Inflammatory macrophage treated with lipopolysaccharide for 1 hour (primary cell): ENCODE results near the gene ACBD6.
A peak's percentile ranks its signal among the peaks of the same experiment; 100 is the strongest.
"Not testable (repeated sequence)": the region's sequence is repeated elsewhere in the genome, so short reads cannot be mapped to it uniquely, and the experiment has no call there.

Source experiments
- DNase-seq, 2 donors: peaks; one replicate each; pipeline ENCODE4 v3.0.0-alpha.2; 2020 to 2022

Gene ACBD6

DNA sequence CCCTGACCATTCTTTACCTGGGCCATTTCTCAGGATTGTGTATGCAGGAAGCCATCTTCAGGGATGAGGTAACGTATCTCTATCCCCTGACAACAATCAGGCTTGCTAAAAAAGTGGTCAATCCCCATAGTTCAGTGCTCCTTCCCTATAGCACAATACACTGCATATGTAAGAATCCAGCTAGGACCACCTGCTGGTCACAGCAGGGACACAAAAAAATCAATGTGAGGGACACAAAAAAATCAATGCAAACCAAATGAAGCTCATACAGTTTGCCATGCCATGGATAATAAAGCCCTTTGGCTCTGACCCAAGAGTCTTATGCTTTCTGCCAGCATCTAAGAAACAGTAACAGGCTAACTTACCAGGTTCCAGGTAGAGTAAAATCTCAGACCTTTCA is 16.3 kb downstream of the ACBD6 start:
- DNase-seq = no peak

DNA sequence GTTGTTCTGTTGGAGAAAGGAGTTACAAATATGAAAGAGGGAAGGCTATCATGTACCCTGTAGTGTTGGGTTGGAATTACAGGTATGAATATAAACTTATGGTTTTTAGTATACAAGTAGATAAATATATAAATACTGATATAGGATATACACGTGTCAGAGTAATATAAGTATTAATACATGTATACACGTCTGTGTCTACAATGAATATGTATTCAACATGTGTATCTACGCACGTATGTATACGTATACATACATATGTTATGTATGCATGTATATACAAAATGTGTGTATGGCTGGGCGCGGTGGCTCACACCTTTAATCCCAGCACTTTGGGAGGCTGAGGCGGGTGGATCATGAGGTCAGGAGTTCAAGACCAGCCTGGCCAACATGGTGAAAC is 17.9 kb downstream of the ACBD6 start:
- no peak for DNase-seq

DNA sequence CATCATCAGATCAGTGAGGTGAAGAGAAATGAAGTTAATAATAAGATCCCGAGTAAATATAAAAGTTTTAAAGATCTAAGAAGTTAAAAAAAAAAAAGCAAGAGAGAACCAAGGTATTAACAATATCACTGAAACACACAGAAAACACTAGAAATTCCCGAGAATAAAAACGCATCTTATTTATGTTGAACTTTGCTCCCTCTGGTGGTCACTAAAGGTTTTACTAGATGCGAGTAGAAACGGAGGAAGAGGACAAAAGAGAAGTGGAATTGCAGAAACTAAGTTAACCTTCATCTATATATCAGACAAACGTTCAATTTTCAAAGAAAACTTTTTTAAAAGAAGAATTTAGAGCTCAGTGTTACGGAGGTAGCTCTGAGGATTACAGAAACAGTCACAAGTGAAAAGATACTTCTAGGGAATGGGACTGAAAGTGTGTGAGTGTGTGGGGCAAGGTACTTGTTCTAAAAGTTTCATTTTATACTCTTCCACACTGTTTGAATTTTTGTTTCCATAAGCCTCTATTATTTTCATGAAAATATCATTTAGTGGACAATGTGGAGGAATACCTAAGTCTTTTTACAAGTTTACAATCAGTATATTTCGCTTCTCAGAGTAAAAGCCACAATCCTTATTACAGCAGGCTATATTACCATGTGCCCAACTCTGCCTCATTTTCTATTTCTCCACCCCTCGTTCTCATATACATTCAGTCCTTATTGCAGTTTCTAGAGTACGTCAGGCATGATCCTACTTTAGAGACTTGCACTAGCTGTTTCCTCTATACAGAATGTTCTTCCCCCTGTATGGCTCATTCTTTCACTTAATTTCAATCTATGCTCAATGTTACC is 19.7 kb downstream of the ACBD6 start:
- DNase-seq = peak; percentile 20 to 82

DNA sequence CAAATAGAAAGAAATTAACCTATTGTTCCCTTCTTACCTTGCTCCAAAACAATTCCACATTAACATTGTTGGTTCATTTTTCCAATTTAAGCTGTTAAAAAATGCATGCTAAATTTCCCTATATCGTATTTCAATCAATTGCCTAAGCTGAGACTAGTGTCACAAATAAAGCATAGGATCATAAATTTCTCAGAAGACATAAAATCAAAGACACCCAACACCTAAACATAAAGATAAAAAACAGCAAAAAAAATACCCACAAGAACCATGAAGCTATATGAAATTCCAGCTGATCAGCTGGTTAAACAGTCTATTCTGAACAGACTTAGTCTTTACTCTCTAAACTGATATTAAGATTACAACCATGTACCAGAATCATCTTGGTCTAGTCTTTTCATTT is 32.3 kb downstream of the ACBD6 start:
- DNase-seq = no peak

DNA sequence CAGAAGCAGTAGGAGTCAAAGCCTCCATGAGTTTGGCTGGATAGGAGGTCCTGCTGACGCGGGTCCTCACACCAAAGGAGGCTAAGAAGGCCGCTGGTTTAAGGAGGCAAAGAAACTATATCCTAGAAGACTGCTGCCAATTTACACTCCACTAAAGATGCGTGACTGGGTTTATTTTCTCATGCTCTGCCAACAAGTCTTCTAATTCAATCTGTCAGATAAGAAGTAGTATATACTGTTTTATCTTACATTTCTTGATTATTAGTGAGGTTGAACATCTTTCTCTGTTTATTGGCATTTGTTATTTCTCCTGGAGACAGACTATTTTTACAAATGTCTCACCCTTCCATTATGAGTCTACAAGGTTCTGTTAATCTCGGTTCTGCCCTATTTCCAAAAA is 34.1 kb downstream of the ACBD6 start:
- DNase-seq = no peak

DNA sequence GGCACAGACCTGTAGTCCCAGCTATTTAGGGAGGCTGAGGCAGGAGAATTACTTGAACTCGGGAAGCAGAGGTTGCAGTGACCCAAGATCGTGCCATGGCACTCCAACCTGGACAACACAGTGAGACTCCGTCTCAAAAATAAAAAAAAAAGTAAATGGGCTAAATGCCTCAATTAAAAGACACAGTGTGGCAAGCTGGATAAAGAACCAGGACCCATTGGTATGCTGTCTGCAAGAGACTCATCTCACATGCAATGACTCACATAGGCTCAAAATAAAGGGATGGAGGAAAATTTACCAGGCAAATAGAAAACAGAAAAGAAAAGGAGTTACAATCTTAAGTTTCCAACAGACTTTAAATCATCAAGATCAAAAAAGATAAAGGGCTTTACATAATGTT is 40.3 kb downstream of the ACBD6 start:
- DNase-seq = no peak

DNA sequence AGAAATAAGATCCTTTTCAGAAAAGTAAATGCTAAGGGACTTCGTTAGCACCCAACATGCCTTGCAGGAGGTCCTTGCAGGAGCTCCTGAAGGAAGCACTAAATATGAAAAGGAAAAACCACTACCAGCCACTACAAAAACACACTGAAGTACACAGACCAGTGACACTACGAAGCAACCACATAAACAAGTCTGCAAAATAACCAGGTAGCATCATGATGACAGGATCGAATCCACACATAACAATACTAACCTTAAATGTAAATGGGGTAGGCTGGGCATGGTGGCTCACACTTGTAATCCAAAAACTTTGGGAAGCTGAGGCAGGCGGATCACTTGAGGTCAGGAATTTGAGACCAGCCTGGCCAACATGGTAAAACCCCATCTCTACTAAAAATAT is 40.7 kb downstream of the ACBD6 start:
- not testable (repeated sequence) for DNase-seq

DNA sequence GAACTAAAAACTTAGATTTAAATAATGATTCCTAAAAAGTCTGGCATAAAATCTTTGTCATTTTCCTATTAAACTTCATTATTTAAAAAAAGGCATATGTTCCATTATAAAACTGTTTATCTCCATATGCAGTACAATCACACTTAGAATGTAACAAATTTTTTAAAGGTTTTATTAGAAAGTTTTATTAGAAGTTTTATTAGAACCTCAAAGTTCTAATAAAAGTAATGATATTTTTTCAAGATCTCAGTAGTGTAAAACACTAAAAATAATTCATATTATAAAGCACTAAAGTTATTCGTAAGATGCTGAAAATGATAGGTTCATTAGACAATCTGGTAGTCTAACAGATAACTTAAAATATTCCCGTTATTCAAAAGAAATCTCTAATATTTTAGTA is 43.6 kb downstream of the ACBD6 start:
- no peak for DNase-seq

DNA sequence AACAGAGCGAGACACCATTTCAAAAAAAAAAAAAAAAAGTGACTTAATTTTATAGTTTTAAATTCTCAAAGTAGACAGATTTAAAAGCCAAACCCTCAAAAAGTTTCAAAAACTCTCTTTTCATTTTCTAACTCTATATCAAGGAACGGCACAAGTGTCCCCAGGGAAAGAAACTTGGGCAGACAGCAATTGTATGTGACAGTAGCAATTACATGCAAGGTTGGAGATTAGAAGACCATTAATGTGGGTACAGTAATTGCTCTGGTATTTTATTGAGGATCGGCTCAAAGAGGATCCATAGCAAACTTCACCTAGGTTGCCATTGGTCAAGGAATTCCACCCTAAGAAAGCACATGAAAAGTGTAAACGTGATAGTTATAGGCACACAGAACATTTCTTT is 46.2 kb downstream of the ACBD6 start:
- DNase-seq = no peak

DNA sequence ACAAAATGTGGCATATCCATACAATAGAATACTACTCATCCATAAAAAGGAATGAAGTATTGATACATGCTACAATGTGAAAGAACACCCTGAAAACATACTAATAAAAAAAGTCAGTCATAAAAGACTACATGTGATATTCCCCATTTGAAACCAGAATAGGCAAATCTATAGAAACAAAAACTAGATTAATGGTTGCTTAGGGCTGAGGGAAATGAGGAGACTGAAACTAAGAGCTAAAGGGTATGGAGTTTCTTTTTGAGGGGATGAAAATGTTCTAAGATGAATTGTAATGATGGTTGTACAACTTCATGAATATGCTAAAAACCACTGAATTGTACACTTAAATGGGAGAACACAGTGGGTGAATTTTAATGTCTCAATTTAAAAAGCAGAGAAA is 50.9 kb downstream of the ACBD6 start:
- no peak for DNase-seq

DNA sequence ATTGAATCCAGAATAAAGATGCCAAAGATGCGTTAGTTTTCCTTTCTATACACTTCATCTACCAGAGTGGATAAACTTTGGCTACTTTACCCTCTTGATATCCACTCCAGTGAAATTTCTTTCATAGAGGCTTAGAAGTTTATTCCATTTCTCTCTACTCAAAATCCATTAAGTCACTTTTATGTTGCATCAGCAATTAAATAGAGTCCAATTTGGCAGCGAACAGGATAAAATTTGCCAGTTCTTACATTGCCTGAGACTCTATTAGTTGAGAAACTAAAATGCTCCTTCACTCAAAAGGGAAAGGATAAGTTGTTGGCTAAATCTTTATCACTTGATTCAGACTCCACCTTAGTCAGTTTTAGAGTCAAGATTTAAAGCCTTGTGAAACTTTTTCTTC is 57.9 kb downstream of the ACBD6 start:
- DNase-seq = no peak

DNA sequence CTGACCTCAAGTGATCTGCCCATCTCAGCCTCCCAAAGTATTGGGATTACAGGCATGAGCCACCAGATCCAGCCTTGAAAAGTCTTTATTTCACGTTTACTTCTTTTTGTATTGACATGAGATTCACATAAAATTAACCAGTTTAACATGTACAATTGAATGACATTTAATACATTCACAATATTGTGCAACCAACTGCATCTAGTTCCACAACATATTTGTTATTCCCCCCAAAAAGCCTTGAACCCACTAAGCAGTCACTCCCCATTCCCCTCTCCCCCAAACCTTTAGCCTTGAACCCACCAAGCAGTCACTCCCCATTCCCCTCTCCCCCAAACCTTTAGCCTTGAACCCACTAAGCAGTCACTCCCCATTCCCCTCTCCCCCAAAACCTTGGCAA is 62.0 kb downstream of the ACBD6 start:
- no peak for DNase-seq

DNA sequence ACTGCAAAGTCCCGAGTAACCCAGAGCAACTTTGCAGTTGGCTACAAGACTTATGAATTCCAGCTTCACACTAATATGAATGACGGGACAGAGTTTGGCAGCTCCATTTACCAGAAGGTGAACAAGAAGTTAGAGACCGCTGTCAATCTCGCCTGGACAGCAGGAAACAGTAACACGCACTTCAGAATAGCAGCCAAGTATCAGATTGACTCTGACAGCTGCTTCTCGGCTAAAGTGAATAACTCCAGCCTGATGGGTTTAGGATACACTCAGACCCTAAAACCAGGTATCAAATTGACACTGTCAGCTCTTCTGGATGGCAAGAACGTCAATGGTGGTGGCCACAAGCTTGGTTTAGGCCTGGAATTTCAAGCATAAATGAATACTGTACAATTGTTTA is 66.8 kb downstream of the ACBD6 start:
- DNase-seq = no peak

DNA sequence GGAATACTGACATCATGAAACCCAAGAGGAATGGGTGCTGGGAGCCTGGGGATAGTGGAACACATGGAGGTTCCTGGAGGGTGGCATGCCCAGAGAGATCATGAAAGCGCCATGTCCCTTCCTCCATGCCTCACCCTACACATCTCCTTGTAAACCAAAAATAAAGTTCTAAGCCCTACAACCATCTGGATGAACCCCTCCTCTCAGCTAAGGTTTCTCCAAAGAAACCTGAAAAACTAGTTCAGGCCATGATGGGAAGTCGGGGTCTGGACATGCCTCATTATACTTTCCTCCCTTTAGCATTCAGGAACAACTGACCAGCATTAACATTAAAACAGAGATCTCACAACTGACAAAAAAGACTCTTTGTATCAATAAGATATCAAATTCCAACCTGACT is 68.5 kb downstream of the ACBD6 start:
- DNase-seq = no peak

DNA sequence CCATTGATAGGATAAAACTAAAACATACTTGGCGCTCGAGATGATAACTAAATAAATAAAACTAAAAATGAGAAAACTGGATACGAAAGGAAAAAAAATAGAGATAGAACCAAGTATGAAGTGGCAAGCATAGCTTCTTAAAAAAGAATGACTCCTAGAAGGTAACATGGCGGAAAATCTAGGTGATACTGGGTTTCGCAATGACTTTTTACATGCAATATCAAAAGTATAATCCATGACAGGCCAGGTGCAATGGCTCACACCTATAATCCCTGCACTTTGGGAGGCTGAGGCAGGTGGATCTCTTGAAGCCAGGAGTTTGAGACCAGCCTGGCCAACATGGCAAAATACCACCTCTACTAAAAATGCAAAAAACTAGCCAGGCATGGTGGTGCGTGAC is 70.7 kb downstream of the ACBD6 start:
- DNase-seq = no peak

DNA sequence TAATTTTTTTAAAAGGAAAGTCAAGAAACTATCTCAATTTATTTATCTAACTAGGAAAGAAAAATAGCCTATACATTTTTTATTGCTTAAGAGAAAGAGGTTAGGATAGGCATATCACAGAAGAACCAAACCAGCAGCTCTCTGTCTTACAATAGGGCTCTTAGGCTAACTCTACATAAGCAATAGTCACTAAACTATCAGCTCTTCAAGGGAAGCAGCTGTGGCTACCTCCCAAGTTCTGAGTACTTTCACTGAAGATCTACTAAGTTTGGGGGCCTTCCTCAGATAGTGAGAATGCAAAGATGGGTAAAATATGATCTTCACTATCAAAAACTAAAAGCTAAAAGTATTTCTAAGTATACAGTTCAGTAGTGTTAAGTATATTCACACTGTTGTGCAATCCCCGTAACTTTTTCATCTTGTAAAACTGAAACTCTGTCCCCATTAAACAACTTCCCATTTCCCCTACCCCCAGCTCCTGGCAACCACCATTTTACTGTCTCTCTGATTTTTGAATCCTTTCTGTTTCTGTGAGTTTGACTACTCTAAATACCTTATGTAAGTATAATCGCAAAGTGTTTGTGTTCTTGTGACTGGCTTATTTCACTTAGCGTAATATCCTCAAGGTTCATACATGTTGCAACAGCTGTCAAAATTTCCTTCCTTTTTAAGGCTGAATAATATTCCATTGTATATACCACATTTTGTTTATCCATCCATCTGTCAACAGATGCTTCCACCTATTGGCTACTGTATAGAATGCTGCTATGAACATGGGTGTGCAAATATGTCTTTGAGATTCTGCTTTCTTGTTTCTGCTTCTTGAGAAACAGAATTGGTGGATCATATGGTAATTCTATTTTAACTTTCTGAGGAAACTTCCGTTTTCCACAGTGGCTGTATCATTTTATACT is 73.3 kb downstream of the ACBD6 start:
- DNase-seq = peak; percentile 50 to 70

DNA sequence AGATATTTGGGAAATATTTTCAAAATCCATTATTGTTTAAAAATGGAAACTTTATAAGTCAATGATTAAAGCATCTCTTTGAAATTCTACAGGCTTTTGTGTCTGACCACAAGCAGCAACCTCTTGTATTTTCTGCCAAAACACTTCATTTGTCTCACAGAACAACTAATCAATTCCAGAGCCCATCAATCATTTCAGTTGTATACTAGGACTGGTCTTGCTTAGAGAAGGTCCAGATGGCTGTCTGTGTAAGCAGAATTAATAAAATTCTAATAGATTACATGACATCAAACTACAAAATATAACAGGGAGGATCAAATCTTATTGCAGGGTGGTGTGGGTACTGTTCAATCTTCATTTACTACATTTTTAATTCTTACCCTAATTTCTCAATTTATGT is 76.4 kb downstream of the ACBD6 start:
- DNase-seq = no peak

DNA sequence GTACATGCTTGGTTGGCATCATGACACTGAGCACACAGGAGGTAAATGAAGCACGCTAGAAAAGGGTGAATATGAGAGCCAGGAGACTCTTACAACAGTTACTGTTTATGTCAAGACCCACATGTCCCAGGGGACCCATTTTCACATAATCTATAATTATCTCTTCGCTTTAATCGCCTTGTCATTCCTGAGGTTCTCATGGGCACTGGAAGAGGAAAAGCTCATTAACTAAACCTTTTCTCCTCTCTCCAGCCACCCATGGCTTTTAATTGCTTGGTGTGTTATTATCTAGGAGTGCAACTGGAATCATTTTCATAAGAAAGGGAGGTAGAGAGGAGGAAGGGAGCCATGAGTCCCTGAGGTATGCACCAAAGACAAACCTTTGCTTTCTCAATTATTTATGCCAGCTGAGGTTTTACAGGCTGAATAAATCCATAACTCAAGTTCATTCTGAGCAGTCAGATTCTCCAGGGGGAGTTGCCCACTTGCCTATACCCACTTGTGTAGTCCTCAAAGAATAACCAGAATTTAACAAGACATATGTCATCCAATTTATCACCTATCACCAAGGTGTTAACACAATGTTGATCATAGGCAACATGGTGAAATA is 77.4 kb downstream of the ACBD6 start:
- DNase-seq = no peak

DNA sequence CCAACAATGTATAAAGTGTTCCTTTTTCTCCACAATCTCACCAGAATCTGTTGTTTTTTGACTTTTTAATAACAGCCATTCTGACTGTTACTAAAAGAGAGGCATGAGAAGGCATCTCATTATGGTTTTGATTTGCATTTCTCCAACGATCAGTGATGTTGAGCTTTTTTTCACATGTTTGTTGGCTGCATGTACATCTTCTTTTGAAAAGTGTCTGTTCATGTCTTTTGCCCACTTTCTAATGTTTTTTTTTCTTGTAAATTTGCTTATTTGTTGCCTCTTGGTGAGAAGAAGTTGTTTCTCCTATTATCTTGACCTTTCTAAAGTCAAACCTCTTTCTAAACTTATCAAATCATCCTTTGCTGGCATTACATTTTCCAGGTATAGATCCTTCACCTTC is 80.8 kb downstream of the ACBD6 start:
- no peak for DNase-seq

DNA sequence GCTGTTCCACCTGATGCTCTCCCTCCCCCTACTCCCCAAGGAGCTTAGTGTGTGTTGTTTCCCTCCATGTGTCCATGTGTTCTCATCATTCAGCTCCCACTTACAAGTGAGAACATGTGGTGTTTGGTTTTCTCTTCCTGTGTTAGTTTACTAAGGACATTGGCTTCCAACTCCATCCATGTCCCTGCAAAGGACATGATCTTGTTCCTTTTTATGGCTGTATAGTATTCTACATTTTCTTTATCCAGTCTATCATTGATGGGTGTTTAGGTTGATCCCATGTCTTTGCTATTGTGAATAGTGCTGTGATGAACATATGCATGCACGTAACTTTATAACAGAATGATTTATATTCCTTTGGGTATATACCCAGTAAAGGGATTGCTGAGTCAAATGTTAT is 81.2 kb downstream of the ACBD6 start:
- DNase-seq = not testable (repeated sequence)

DNA sequence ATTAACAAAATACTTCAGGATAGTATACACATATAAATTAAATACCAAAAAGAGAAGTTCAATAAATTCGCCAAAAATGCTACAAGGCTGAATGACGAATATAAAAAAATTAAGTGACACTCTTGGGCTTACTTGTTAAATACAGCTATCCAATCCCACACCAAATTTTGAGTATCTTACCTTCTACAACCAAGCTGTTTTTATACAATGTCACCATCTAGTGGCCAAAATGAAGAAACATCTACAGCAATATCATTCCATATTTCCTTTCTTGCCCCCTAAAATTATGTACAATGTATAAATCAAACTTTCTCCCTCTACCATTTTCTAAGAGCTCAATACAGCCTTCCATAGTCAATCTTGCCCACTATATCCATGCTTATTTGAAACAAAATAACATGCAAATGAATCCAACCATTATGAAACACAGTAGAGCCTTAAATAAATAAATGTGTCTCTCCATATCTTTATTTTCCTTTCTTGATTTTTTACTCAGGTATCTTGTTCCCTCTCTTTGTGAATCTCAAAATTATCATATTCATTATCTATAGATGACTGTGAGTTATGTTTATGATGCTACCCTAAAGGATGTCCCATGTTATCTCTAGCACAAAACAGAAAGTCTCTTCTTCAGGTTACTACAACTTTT is 86.3 kb downstream of the ACBD6 start:
- peak; percentile 34 to 53 for DNase-seq

DNA sequence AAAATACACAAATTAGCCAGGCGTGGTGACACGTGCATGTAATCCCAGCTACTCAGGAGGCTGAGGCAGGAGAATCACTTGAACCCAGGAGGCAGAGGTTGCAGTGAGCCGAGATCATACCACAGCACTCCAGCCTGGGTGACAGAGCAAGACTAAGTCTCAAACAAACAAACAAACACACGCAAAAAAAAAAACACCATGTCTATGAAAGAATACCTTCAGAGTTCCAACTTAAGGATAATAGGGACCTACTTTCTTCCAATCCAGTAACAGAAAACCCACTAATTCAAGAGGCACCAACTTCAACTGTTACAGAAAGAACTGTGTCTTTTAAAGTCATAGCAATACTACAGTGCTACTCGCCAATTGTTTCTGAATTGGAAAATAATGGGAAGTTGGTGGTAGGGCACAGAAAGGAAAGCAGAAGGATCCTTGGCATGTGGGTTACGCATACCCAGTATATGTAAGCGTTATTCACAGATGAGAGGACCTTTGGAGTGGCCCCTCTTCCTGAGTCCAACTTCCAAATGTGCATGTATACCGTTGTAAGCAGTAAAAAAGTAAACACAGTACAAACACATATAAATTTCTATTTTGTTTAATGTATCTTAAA is 87.0 kb downstream of the ACBD6 start:
- DNase-seq = peak; percentile 22 to 46

DNA sequence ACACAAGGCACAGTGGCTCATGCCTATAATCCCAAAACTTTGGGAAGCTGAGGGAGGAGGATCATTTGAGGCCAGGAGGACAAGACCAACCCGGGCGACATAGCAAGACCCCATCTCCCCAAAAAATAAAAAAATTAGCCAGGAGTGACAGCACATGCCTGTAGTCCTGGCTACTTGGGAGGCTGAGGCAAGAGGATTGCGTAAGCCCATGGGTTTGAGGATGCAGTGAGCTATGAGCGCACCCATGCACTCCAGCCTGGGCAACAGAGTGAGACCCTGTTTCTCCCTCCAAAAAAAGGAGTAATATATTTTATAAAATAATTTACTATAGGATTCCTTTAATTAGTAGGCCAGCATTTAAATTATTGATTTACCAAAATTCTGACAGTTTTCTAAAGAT is 89.8 kb downstream of the ACBD6 start:
- DNase-seq = no peak
